ENCODE measurements around the gene SHISAL1.

The SHISAL1 gene

DNA sequence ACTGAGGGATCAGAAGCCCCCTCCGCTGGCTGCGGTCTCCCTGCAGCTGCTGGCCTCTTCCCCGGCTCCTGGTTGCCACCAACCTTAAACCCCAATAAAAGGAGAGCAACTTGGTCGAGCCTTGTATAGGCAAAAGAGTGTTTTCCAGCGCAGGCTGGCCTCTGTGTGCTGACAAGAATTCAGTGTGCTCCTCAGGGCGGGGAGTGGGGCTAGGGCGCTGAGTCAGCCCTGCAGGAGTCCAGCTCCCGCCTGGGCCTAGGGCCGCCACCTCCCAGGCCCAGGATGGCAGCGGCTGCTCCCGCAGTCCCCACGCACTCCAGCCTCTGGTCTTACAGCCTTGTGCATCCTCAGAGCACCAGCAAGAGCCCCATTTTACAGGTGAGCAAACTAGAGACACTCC, at the start of gene SHISAL1:
Gene SHISAL1, minus strand, starts transcription at position 186 of the 400 bp plus-strand sequence. CDS start 12,006 bp downstream, outside the sequence.
- Mint-ChIP-seq H3K27me3 (no peaks in the 10 kb centered on the region), H3K27ac (no peak within 1 kb of the TSS), H3K4me3 (no peak within 1 kb of the TSS), H3K36me3 (ENCODE audit: low read depth) (no peaks in the 10 kb centered on the region), H3K9me3 (no peaks in the 10 kb centered on the region), H3K4me1 (ENCODE audit: low read depth) (peaks cover 7% of the 10 kb centered on the region)
- intact Hi-C loops (cut with micrococcal nuclease) = no loop called here

DNA sequence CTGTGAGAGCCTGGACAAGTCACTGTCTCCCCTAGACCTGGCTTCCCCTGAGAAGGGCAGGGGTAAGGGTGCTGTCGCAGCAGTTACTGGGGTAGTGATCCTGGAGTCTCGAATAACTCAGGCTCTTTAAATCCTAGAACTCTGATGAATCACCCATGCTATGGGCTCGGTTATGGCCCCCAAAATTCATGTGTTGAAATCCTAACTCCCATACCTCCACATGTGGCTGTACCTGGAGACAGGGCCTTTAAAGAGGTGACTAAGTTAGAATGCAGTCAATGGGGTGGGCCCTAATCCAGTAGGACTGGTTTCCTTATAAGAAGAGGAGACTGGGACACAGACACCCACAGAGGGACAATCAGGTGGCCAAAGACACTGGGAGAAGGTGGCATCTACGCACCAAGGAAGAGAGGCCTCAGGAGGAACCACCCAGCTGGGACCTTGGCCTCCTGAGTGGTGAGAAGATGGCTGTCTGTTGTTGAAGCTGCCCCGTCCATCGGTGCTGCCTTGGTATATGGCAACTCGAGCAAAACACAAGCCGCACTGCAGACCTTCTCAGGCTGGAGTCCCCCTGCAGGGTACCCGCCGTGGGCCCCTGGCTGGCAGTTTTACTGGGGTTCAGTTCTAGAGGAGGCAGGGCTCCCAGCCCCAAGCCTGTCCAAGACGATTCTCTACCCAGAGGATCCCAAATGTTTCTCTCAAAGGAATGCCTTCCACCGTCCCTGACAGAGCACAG, 48.8 kb upstream of the SHISAL1 start:
- Mint-ChIP-seq H3K36me3 (ENCODE audit: low read depth) (no peaks in the 10 kb centered on the region), H3K9me3 (no peaks in the 10 kb centered on the region), H3K27me3 (peaks cover 3% of the 10 kb centered on the region), H3K27ac (no peak overlapping the region), H3K4me3 (no peak overlapping the region), H3K4me1 (ENCODE audit: low read depth) (no peaks in the 10 kb centered on the region)
- intact Hi-C loops (cut with micrococcal nuclease) = no loop called here

DNA sequence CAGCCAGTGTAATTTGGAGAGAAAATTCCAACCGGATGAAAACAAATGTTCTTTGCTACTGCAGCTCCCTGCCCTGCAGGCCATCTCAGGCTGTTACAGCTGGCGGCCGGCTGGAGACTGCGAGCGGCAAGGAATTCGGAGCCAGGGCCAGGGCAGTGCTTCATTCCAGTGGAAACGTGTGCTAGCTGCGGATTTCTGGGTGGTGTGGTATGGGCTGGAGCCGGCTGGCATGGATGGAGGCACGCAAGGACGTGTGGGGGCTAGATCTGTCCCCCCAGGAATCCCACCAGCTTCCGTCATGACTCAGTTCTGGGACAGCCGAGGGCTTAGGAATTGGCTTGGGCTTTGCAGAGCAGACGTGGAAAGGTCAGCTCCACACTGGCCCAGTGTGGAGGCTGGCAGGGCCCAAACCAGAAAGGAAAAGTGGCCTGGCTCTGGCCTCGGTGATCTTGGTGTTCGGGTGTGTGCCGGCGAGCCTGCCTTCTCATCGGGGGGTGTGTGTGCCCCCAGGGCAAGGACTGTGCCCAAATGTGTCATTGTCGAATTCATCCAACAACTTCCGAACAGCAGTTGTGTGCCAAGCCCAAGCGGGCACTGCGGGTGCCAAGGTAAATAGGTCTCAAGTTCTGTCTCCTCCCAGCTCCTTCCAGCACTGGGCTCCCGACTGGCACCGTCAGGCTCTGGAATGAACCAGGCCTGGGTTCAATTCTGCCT, 48.1 kb upstream of the SHISAL1 start:
- no peaks in the 10 kb centered on the region for H3K9me3 Mint-ChIP-seq
- intact Hi-C loops (cut with micrococcal nuclease) = no loop called here
- H3K27me3 Mint-ChIP-seq = peaks cover 3% of the 10 kb centered on the region
- H3K4me3 Mint-ChIP-seq = no peak overlapping the region
- no peaks in the 10 kb centered on the region for H3K4me1 Mint-ChIP-seq (ENCODE audit: low read depth)
- H3K36me3 Mint-ChIP-seq (ENCODE audit: low read depth) = no peaks in the 10 kb centered on the region
- no peak overlapping the region for H3K27ac Mint-ChIP-seq

DNA sequence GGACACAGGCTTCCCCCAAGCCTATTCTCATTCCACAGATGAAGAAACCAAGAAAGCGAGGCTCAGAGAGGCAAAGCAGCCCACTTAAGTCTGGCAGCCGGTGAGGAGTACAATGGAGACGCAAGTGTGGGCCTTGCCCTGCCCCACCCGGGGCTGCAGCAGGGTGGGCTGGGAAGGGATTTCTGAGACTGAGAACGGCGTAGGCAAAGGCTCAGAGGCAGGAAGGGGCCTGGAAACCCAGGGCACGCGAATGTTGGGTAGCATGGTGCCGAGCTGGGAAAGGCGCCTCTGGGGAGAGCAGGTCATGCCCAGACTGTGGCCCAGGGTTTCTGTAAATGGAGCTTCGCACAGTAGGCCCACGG, 47.5 kb upstream of the SHISAL1 start:
- no peak overlapping the region for H3K4me3 Mint-ChIP-seq
- no peak overlapping the region for H3K27ac Mint-ChIP-seq
- H3K9me3 Mint-ChIP-seq = no peaks in the 10 kb centered on the region
- H3K36me3 Mint-ChIP-seq (ENCODE audit: low read depth) = no peaks in the 10 kb centered on the region
- intact Hi-C loops (cut with micrococcal nuclease) = no loop called here
- H3K27me3 Mint-ChIP-seq = peaks cover 6% of the 10 kb centered on the region
- H3K4me1 Mint-ChIP-seq (ENCODE audit: low read depth) = no peaks in the 10 kb centered on the region

DNA sequence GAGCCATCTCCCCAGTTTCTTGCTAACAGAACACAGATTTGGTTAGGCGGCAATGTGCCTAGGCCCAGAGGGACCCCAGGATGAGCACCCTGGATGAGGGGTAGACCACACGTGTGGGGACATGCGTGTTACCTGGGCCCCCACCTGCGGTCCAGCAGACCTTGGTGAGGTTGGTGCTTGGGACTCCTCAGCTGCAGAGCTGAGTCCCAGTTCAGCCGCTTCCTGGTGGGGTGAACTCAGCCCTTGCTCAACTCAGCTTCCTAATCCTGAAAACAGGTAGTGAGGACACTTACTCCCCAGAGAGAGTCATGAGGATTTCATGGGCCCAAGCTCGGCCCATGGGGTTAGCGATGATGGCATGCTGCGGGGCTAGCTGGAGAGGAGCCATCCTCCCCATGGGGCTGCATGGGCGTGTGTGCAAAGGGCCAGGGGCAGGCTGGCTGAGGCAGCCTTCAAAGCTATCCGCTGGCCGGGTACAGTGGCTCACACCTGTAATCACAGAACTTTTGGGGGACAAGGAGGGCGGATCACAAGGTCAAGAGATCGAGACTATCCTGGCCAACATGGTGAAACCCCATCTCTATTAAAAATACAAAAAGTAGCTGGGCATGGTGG, 46.9 kb upstream of the SHISAL1 start:
- peaks cover 7% of the 10 kb centered on the region for H3K27me3 Mint-ChIP-seq
- intact Hi-C loops (cut with micrococcal nuclease) = no loop called here
- H3K4me1 Mint-ChIP-seq (ENCODE audit: low read depth) = no peaks in the 10 kb centered on the region
- no peak overlapping the region for H3K4me3 Mint-ChIP-seq
- no peak overlapping the region for H3K27ac Mint-ChIP-seq
- H3K9me3 Mint-ChIP-seq = no peaks in the 10 kb centered on the region
- H3K36me3 Mint-ChIP-seq (ENCODE audit: low read depth) = no peaks in the 10 kb centered on the region

DNA sequence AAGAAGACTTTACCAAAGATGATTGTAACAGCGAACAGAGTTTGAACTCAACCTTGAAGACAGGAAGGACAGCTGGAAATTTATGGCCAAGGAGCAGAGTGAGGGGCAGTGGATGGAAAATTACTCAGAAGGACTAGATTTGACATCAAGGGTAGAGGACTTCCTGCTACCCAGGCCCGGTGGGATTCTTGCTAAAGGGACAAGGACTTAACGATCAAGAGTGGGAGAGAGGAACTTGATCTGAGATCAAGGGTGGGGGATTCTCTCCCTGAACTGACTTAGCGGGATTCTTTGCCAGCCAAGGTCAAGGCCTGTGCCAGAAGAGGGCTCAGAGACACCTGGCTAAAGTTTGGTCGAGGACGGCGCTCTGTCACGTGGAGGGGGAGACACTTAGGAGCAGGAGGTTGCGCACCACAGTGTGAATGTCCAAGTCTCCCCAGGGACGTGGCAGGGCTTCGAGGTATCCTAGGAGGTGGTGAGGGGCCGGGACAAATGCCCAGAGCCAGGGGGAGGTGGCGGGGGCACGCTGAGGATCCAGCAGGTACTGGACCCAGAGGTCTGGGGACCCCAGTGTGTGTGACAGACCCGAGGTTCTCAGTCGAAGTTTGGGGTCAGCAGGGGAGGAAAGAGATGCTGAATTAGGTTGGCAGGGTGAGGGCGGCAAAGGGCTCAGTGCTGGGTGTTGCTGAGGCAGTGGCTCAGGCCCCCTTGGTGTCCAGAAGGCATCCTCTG, 46.1 kb upstream of the SHISAL1 start:
- Mint-ChIP-seq H3K27ac (no peak overlapping the region), H3K36me3 (ENCODE audit: low read depth) (no peaks in the 10 kb centered on the region), H3K4me1 (ENCODE audit: low read depth) (no peaks in the 10 kb centered on the region), H3K27me3 (peaks cover 10% of the 10 kb centered on the region), H3K4me3 (no peak overlapping the region), H3K9me3 (no peaks in the 10 kb centered on the region)
- intact Hi-C loops (cut with micrococcal nuclease) = no loop called here

DNA sequence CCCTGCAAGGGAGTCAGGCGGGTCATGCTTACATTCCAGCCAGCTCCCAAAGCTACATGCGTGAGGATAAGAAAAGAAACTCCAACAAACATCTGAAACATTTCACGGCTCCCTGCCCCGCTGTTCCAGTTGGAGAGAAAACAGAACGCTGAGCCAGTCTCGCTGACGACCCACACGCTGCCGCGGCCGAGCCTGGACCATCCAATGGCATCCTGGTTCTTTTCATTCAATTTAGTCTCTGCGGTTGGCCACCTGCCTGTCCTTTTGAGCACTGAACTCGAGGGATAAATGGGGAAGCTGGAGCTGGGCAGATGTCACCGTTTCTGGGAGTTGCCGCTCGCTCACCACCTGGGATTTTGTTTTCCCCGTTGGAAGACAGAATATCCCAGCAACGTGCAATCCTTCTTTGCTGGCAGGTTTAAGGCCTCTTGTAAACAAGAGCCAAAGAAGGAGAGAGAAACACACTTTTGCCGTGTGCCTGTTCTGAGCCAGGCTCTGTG, 45.3 kb upstream of the SHISAL1 start:
- Mint-ChIP-seq H3K4me1 (ENCODE audit: low read depth) (no peaks in the 10 kb centered on the region), H3K4me3 (no peak overlapping the region), H3K27ac (no peak overlapping the region), H3K9me3 (no peaks in the 10 kb centered on the region), H3K36me3 (ENCODE audit: low read depth) (no peaks in the 10 kb centered on the region), H3K27me3 (peaks cover 15% of the 10 kb centered on the region)
- intact Hi-C loops (cut with micrococcal nuclease) = no loop called here

DNA sequence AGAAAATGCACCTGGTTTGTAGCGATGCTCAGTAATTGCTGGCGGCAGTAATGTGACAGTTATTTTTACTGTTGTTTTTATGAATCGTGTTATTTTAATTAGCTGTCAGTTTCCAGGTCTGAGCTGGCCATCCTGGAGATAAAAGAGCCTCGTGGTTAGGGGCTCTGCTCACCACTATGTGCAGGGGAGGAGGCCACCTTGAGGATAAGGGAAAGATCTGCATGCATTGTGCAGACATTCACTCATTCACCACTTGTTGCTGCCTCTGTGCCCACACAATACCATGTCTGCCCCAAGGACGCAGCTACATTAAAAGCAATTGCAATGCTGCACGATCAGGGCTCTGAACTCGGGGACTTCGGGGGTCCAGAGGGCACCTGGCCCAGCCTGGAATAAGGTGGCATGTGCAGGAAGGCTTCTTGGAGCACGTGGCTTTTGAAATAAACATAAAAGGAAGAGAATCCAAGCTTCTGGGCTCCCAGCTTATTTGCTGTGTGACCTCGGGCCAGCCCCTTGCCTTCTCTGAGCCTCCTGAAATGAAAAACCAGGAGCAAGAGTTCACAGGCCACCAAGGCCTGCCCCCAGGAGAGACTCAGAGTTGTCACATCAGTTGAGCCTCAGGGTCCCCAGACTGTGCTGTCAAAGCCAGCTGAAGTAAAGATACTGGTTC, 44.7 kb upstream of the SHISAL1 start:
- H3K9me3 Mint-ChIP-seq = no peaks in the 10 kb centered on the region
- no peak overlapping the region for H3K27ac Mint-ChIP-seq
- no peaks in the 10 kb centered on the region for H3K36me3 Mint-ChIP-seq (ENCODE audit: low read depth)
- H3K4me3 Mint-ChIP-seq = no peak overlapping the region
- intact Hi-C loops (cut with micrococcal nuclease) = no loop called here
- peaks cover 18% of the 10 kb centered on the region for H3K27me3 Mint-ChIP-seq
- H3K4me1 Mint-ChIP-seq (ENCODE audit: low read depth) = no peaks in the 10 kb centered on the region

DNA sequence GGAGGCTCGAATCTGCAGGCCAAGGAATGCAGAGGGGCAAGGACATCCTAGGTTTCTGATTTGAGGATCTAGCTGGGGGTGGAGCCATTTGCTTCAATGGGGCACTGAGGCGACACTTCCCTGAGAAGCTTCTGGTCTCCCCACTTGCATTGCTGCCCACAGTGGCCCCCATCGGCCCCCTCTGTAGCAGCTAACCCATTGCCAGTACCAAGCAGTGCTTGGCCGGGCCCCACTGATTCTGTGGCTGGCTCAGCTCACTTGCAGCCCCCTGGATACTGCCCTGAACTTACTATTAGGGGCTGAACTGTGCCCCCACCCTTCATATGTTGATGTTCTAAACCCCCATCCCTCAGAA, 42.9 kb upstream of the SHISAL1 start:
- Mint-ChIP-seq H3K4me1 (ENCODE audit: low read depth) (peaks cover 4% of the 10 kb centered on the region), H3K27me3 (peaks cover 30% of the 10 kb centered on the region), H3K9me3 (no peaks in the 10 kb centered on the region), H3K4me3 (no peak overlapping the region), H3K36me3 (ENCODE audit: low read depth) (no peaks in the 10 kb centered on the region), H3K27ac (no peak overlapping the region)
- intact Hi-C loops (cut with micrococcal nuclease) = no loop called here

DNA sequence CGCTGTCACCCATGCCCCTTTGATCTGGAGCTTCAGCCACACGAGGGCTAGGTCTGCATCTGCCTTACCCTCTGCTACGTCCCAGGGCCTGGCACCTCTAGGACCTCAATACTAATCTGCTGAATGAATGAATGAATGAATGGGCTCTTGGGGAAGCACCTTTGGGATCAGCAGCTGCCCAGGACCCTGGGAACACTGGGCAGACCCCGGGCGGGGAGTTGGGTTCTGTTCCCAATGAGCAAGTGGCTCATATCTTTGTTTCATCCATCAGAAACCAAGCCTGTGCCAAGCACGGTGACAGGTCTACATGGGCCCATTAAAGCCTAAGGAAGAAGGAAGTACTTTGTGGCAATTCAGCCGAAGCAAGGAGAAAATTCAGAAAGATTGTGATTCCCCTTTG, 41.5 kb upstream of the SHISAL1 start:
- peaks cover 4% of the 10 kb centered on the region for H3K4me1 Mint-ChIP-seq (ENCODE audit: low read depth)
- no peak overlapping the region for H3K4me3 Mint-ChIP-seq
- H3K36me3 Mint-ChIP-seq (ENCODE audit: low read depth) = no peaks in the 10 kb centered on the region
- peaks cover 31% of the 10 kb centered on the region for H3K27me3 Mint-ChIP-seq
- no peaks in the 10 kb centered on the region for H3K9me3 Mint-ChIP-seq
- no peak overlapping the region for H3K27ac Mint-ChIP-seq
- intact Hi-C loops (cut with micrococcal nuclease) = no loop called here

DNA sequence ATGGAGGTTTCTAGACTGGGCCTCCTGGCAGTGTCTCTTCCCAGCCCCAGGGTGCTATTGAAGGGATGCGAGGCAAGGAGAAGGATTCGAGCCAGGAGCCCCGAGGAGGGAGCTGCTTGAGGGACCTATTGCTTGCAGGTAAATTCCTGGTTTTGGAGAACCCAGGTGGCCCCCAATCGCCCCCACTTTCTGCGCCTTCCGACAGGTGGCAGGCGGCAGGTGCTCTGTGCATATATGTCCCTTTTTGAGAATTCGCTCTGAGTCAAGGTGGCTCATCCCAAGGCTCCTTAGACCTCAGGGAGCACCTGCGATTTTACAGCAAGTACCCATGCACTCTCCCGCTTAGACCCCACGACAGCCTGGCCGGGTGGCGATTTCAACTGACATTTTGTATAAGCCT, 40.3 kb upstream of the SHISAL1 start:
- no peak overlapping the region for H3K4me3 Mint-ChIP-seq
- no peak overlapping the region for H3K27ac Mint-ChIP-seq
- no peaks in the 10 kb centered on the region for H3K9me3 Mint-ChIP-seq
- no peaks in the 10 kb centered on the region for H3K36me3 Mint-ChIP-seq (ENCODE audit: low read depth)
- peaks cover 4% of the 10 kb centered on the region for H3K4me1 Mint-ChIP-seq (ENCODE audit: low read depth)
- peaks cover 28% of the 10 kb centered on the region for H3K27me3 Mint-ChIP-seq
- intact Hi-C loops (cut with micrococcal nuclease) = no loop called here

DNA sequence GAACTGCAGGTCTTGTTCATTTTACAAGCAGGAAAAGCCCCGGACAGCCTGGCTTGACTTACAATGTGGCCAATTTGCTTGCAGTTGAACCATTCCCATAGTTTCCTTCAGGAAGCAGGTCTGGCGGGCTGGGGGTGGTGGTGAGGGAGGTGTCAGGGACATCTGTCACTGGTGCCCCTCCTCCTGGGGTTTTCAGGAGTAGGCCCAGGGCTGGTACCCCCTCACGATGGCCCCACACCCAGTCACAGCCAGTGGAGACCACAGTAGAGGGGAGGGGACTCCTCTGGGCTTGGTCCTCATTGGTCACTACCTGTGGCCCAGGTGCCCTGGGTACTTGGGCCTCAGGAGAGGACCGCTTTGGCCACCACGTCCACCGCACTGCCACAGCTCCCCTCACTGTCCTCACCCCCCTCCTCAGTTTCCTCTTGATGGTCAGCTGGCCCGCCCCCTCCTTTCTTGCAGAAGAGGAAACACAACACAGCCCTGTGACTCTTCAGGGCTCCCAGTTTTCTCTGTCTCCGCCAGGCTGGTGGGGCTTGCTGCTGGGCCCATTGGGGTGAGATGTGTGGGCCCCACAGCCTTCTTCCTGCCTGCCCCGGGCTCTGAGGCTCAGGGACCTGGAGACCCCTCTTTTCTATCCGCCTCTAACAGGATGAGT, 39.8 kb upstream of the SHISAL1 start:
- H3K4me3 Mint-ChIP-seq = no peak overlapping the region
- intact Hi-C loops (cut with micrococcal nuclease) = no loop called here
- peaks cover 4% of the 10 kb centered on the region for H3K4me1 Mint-ChIP-seq (ENCODE audit: low read depth)
- H3K36me3 Mint-ChIP-seq (ENCODE audit: low read depth) = no peaks in the 10 kb centered on the region
- H3K9me3 Mint-ChIP-seq = no peaks in the 10 kb centered on the region
- peaks cover 28% of the 10 kb centered on the region for H3K27me3 Mint-ChIP-seq
- H3K27ac Mint-ChIP-seq = no peak overlapping the region

DNA sequence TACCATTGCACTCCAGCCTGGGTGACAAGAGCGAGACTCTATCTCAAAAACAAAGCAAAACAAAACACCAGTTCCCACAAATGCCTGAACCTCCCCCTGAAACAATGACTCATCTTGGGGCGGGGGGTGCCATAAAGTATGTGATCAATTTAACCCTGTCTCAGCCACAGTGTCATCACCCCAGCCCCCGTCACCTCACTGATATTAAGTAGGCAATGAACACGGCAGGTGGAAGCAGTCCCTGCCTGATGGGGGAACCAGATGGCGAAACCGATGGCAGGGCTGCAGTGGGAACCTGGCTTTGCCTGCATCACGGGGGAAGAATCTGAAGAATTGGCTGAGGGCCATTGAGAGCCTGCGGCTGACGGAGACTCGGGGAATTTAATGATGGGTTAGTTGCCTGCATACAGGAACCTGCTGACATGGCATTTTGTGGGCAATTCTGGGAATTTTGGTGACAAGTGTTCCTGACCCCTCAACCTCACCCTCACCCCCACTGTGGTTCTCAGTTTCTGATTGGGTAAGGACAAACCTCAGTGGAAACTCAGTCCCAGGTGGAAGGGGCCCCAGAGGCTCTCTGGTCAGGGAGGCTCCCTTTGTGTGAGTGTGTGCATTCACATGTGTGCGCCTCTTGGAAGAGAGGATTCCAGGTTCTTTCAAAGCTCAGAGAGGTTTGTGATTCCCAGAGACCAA, 39.1 kb upstream of the SHISAL1 start:
- H3K9me3 Mint-ChIP-seq = no peaks in the 10 kb centered on the region
- intact Hi-C loops (cut with micrococcal nuclease) = no loop called here
- H3K27ac Mint-ChIP-seq = no peak overlapping the region
- peaks cover 28% of the 10 kb centered on the region for H3K27me3 Mint-ChIP-seq
- H3K4me1 Mint-ChIP-seq (ENCODE audit: low read depth) = peaks cover 4% of the 10 kb centered on the region
- H3K4me3 Mint-ChIP-seq = no peak overlapping the region
- H3K36me3 Mint-ChIP-seq (ENCODE audit: low read depth) = no peaks in the 10 kb centered on the region
